Loucy (cell line): Measurements from ENCODE around the gene SLC35E4.

Source experiments
- CTCF ChIP-seq: fragments of 200-600 bp; sonication (generic); conservative IDR thresholded peaks from 2 replicates; pipeline ENCODE4 v1.5.1; 2014; ENCODE audit warnings: mild to moderate bottlenecking, antibody characterized with exemption, low read length
- EZH2phosphoT487 ChIP-seq: fragments of 200-600 bp; IDR thresholded peaks from 2 replicates; pipeline ENCODE4 v1.6.1; 2018; ENCODE audit warnings: antibody characterized with exemption, mild to moderate bottlenecking, moderate library complexity, borderline replicate concordance

GRCh38 chr22:30615543-30615954, 20.0 kb upstream of the SLC35E4 start:
- TF ChIP-seq CTCF (no peak), EZH2phosphoT487 (no peak)
